Thoracic aorta (tissue), 2 donors: ENCODE data around the gene EPHA10. TPM values are rescaled to one million over a fixed set of nuclear protein-coding genes. Genes with fewer than 3 reads are reported as not detected.

ENCODE experiments used
- ATAC-seq: fragments of 150-250 bp; one replicate; pipeline ENCODE4 v1.8.0; 2017; ENCODE audit warnings: low read depth; ENCODE audit not compliant: insufficient number of reproducible peaks, low FRiP score
- DNase-seq: peaks from one replicate; pipeline ENCODE4 v3.0.0-alpha.2; 2020; ENCODE audit warnings: low spot score
- H3K27ac ChIP-seq, 2 donors: fragments of 200-600 bp; sonication (generic); 1 replicate in 1 of 2; 2 replicates in 1 of 2; pipeline ENCODE4 v1.5.1; 2016; ENCODE audit warnings: mild to moderate bottlenecking in 2 of 2, moderate library complexity in 2 of 2
- H3K27me3 ChIP-seq: fragments of 200-600 bp; sonication (generic); replicated peaks from 2 replicates; pipeline ENCODE4 v1.6.0; 2016; ENCODE audit warnings: mild to moderate bottlenecking; ENCODE audit not compliant: insufficient read depth
- H3K36me3 ChIP-seq: fragments of 200-600 bp; sonication (generic); one replicate; pipeline ENCODE4 v1.5.1; 2016
- H3K4me1 ChIP-seq, 2 donors: fragments of 200-600 bp; sonication (generic); 1 replicate in 1 of 2; 2 replicates in 1 of 2; pipeline versions ENCODE4 v1.5.1 to v1.6.0; 2016; ENCODE audit warnings: low read depth in 2 of 2, mild to moderate bottlenecking in 1 of 2; ENCODE audit not compliant: control insufficient read depth in 1 of 2
- H3K4me3 ChIP-seq: fragments of 200-600 bp; sonication (generic); 2 replicates; pipeline ENCODE4 v1.5.1; 2016; ENCODE audit warnings: mild to moderate bottlenecking
- H3K9me3 ChIP-seq: fragments of 200-600 bp; sonication (generic); 2 replicates; pipeline ENCODE4 v1.5.1; 2016
- CTCF ChIP-seq: fragments of 200-600 bp; sonication (generic); IDR thresholded peaks from one replicate; pipeline ENCODE4 v1.5.1; 2019; ENCODE audit warnings: antibody characterized with exemption
- total RNA-seq, 2 donors: library from RNA; depleted of rRNA; stranded (reverse); fragments of >200 nt; gene quantifications; one replicate each; pipeline versions ENCODE4 v1.1.0 to v1.2.3, GENCODE V29; 2016

Gene EPHA10
- total RNA-seq, 2 donors from 2014 or later: not detected

- H3K4me3 ChIP-seq: no peak overlapping the region
- no peaks in the 10 kb centered on the region for H3K9me3 ChIP-seq
- H3K27ac ChIP-seq: no peak overlapping the region
- no peak for ATAC-seq
- no peaks in the 10 kb centered on the region for H3K36me3 ChIP-seq
- DNase-seq: no peak
- H3K27me3 ChIP-seq: peaks cover 8% of the 10 kb centered on the region
- TF ChIP-seq CTCF: no peak
- H3K4me1 ChIP-seq: no peaks in the 10 kb centered on the region
Measured at GRCh38 chr1:37752583-37753471, 12.1 kb downstream of the EPHA10 start.

GRCh38 chr1:37752213-37752582, 12.7 kb downstream of the EPHA10 start:
- no peak overlapping the region for H3K4me3 ChIP-seq
- no peak for TF ChIP-seq CTCF
- no peaks in the 10 kb centered on the region for H3K9me3 ChIP-seq
- DNase-seq (no peak), ATAC-seq (no peak)
- H3K27ac ChIP-seq: no peak overlapping the region
- H3K4me1 ChIP-seq: no peaks in the 10 kb centered on the region
- H3K27me3 ChIP-seq: peaks cover 8% of the 10 kb centered on the region
- H3K36me3 ChIP-seq: no peaks in the 10 kb centered on the region

GRCh38 chr1:37748565-37748964, 16.4 kb downstream of the EPHA10 start:
- Histone ChIP-seq H3K27ac (no peak overlapping the region), H3K36me3 (no peaks in the 10 kb centered on the region), H3K27me3 (peaks cover 8% of the 10 kb centered on the region), H3K4me1 (no peaks in the 10 kb centered on the region), H3K9me3 (peaks cover 3% of the 10 kb centered on the region), H3K4me3 (no peak overlapping the region)
- no peak for TF ChIP-seq CTCF
- ATAC-seq (no peak), DNase-seq (no peak)

DNA sequence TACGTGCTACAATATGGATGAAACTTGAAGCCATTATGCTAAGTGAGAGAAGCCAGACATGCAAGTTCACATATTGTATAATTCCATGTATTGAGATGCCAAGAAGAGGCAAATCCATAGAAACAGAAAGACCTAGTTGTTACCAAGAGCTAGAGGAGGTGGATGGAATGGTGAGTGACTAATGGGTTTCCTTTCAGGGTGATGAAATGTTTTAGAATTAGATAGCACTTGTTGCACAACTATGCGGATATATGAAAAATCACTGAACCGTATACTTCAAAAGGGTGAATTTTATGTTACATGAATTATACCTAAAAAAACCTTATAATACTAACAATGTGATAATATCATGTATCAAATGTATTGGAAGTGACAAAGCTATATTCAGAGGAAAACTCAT, 18.1 kb downstream of the EPHA10 start:
- no peaks in the 10 kb centered on the region for H3K4me1 ChIP-seq
- no peaks in the 10 kb centered on the region for H3K36me3 ChIP-seq
- ATAC-seq (no peak), DNase-seq (no peak)
- no peak overlapping the region for H3K4me3 ChIP-seq
- H3K27me3 ChIP-seq: peaks cover 2% of the 10 kb centered on the region
- TF ChIP-seq CTCF: no peak
- H3K9me3 ChIP-seq: peaks cover 3% of the 10 kb centered on the region
- no peak overlapping the region for H3K27ac ChIP-seq

- no peak for DNase-seq
- H3K36me3 ChIP-seq: no peaks in the 10 kb centered on the region
- H3K4me1 ChIP-seq: no peaks in the 10 kb centered on the region
- H3K4me3 ChIP-seq: no peak overlapping the region
- no peak for ATAC-seq
- H3K9me3 ChIP-seq: peaks cover 1% of the 10 kb centered on the region
- no peaks in the 10 kb centered on the region for H3K27me3 ChIP-seq
- TF ChIP-seq CTCF: no peak
- no peak overlapping the region for H3K27ac ChIP-seq
Measured at GRCh38 chr1:37741662-37742061, 23.3 kb downstream of the EPHA10 start.
